IMR-90 (cell line): ENCODE data around the gene CALML3. TPM values are rescaled to one million over a fixed set of nuclear protein-coding genes. Genes with fewer than 3 reads are reported as not detected.

Experiments used
- ATAC-seq: fragments of 200-7000 bp; cut with Tn5 transposase; 2 replicates; pipeline ENCODE4 v1.9.1; 2020; ENCODE audit warnings: low read depth, mild to moderate bottlenecking, moderate library complexity
- BruUV-seq: library from RNA; stranded (reverse); fragments of 400-500 nt; replicated peaks from 2 replicates; lab custom pipeline; 2021; lab: Mats Ljungman, UMichigan
- CTCF ChIA-PET: fragments of 300-600 bp; formaldehyde crosslinking; extraction: SDS; loops from one replicate; lab custom pipeline; 2021; ENCODE audit warnings: antibody characterized with exemption; lab: Yijun Ruan, JAX
- POLR2A ChIA-PET: fragments of 300-600 bp; sonication (Branson Sonifier 250); formaldehyde crosslinking; loops from one replicate; lab custom pipeline; 2022; ENCODE audit warnings: antibody characterized with exemption; ENCODE audit not compliant: unreplicated experiment; lab: Charles Lee
- DNase-seq: peaks from one replicate; pipeline ENCODE4 v3.0.0; 2013
- H2AFZ ChIP-seq: replicated peaks from 2 replicates; pipeline ENCODE3; 2013; ENCODE audit warnings: low read length, mild to moderate bottlenecking; ENCODE audit not compliant: poor library complexity
- H2AK5ac ChIP-seq: 2 replicates; pipeline ENCODE4 v1.6.1; 2013; ENCODE audit warnings: low read depth, low read length, inconsistent platforms
- H2AK9ac ChIP-seq: replicated peaks from 2 replicates; pipeline ENCODE3; 2013; ENCODE audit warnings: mild to moderate bottlenecking, low read depth, low read length, moderate library complexity; ENCODE audit not compliant: poor library complexity
- H2BK120ac ChIP-seq: 2 replicates; pipeline ENCODE4 v1.6.1; 2013; ENCODE audit warnings: low read depth, low read length, inconsistent platforms
- H2BK15ac ChIP-seq: 3 replicates; pipeline ENCODE4 v1.6.1; 2013; ENCODE audit warnings: low read depth, low read length, inconsistent platforms
- H2BK20ac ChIP-seq: 2 replicates; pipeline ENCODE4 v1.6.1; 2013; ENCODE audit warnings: low read depth, mild to moderate bottlenecking, inconsistent platforms, low read length, moderate library complexity
- H2BK5ac ChIP-seq: 2 replicates; pipeline ENCODE4 v1.6.1; 2013; ENCODE audit warnings: mild to moderate bottlenecking, low read depth, low read length, inconsistent platforms; ENCODE audit not compliant: poor library complexity, severe bottlenecking
- H3K14ac ChIP-seq: replicated peaks from 2 replicates; pipeline ENCODE4 v1.6.1; 2013; ENCODE audit warnings: low read depth, low read length, inconsistent platforms
- H3K18ac ChIP-seq: 2 replicates; pipeline ENCODE4 v1.6.1; 2013; ENCODE audit warnings: low read depth, low read length, control low read depth
- H3K23ac ChIP-seq: 2 replicates; pipeline ENCODE4 v1.6.1; 2013; ENCODE audit warnings: low read depth, low read length, inconsistent platforms
- H3K27ac ChIP-seq: 2 replicates; pipeline ENCODE4 v1.5.1; 2013; ENCODE audit warnings: mild to moderate bottlenecking, control low read depth, low read length; ENCODE audit not compliant: insufficient read depth
- H3K27me3 ChIP-seq: 2 replicates; pipeline ENCODE4 v1.6.1; 2013; ENCODE audit warnings: low read length; ENCODE audit not compliant: control insufficient read depth, insufficient read depth
- H3K36me3 ChIP-seq: 2 replicates; pipeline ENCODE4 v1.6.1; 2013; ENCODE audit warnings: low read length, mixed read lengths; ENCODE audit not compliant: control insufficient read depth, insufficient read depth
- H3K4ac ChIP-seq: 2 replicates; pipeline ENCODE4 v1.6.1; 2013; ENCODE audit warnings: low read depth, low read length, inconsistent platforms
- H3K4me1 ChIP-seq: 2 replicates; pipeline ENCODE4 v1.6.1; 2013; ENCODE audit warnings: low read length, mixed read lengths; ENCODE audit not compliant: control insufficient read depth, insufficient read depth
- H3K4me2 ChIP-seq: 2 replicates; pipeline ENCODE4 v1.6.1; 2013; ENCODE audit warnings: low read depth, mild to moderate bottlenecking, control low read depth, low read length, moderate library complexity
- H3K4me3 ChIP-seq: 2 replicates; pipeline ENCODE4 v1.5.1; 2013; ENCODE audit warnings: low read depth, mild to moderate bottlenecking, control low read depth, low read length, moderate library complexity; ENCODE audit not compliant: insufficient read depth
- H3K56ac ChIP-seq: 2 replicates; pipeline ENCODE4 v1.6.1; 2013; ENCODE audit warnings: low read length, inconsistent platforms; ENCODE audit not compliant: insufficient read depth; ENCODE audit errors: extremely low read depth
- H3K79me1 ChIP-seq, 2 experiments: 2 replicates each; pipeline ENCODE4 v1.6.1; 2013; ENCODE audit warnings: low read length in 2 of 2, inconsistent platforms in 1 of 2, low read depth in 1 of 2
- H3K9ac ChIP-seq: 2 replicates; pipeline ENCODE4 v1.6.1; 2013; ENCODE audit warnings: low read depth, low read length, control low read depth
- H3K9me1 ChIP-seq: 2 replicates; pipeline ENCODE4 v1.6.1; 2013; ENCODE audit warnings: low read length, inconsistent platforms; ENCODE audit not compliant: insufficient read depth
- H3K9me3 ChIP-seq: 2 replicates; pipeline ENCODE4 v1.6.1; 2013; ENCODE audit warnings: low read length; ENCODE audit not compliant: control insufficient read depth, insufficient read depth
- H4K20me1 ChIP-seq: 2 replicates; pipeline ENCODE4 v1.6.1; 2013; ENCODE audit warnings: low read length, inconsistent platforms; ENCODE audit not compliant: insufficient read depth
- H4K5ac ChIP-seq: 2 replicates; pipeline ENCODE4 v1.6.1; 2013; ENCODE audit warnings: mild to moderate bottlenecking, low read depth, low read length, control low read depth
- H4K8ac ChIP-seq, 2 experiments: 2 replicates each; pipeline ENCODE4 v1.6.1; 2013; ENCODE audit warnings: low read depth in 2 of 2, low read length in 2 of 2, control low read depth in 1 of 2, inconsistent platforms in 1 of 2
- H4K91ac ChIP-seq: 2 replicates; pipeline ENCODE4 v1.6.1; 2013; ENCODE audit warnings: low read depth, low read length, inconsistent platforms; ENCODE audit not compliant: insufficient read depth
- FOS ChIP-seq: fragments of 150-350 bp; IDR thresholded peaks from 2 replicates; pipeline ENCODE4 v1.6.1; 2016; ENCODE audit warnings: low read depth, low read length
- NFE2L2 ChIP-seq: fragments of 150-350 bp; IDR thresholded peaks from 2 replicates; pipeline ENCODE4 v1.6.1; 2016; ENCODE audit warnings: low read depth, mild to moderate bottlenecking, low read length
- SMC3 ChIP-seq: fragments of 150-350 bp; IDR thresholded peaks from 2 replicates; pipeline ENCODE4 v1.6.1; 2016; ENCODE audit warnings: low read depth, mild to moderate bottlenecking, antibody characterized with exemption, low read length, moderate library complexity
- WGBS, 2 experiments: methylation state at CpG; one replicate each; pipeline versions ENCODE4 v1.1.5 to v1.1.7; 2013; ENCODE audit warnings: missing lambda C conversion rate in 2 of 2; ENCODE audit not compliant: insufficient read length in 1 of 2; ENCODE audit errors: extremely low coverage in 2 of 2; 5-methylcytosine and 5-hydroxymethylcytosine counted together
- dilution Hi-C: fragments of 300-500 bp; cut with HindIII; formaldehyde crosslinking; loops from one replicate; pipeline ENCODE4 v1.14.3; 2018; ENCODE audit warnings: low sequenced_read_pairs; ENCODE audit not compliant: unreplicated experiment
- in situ Hi-C: fragments of 300-500 bp; cut with MboI; formaldehyde crosslinking; loops from 3 replicates; pipeline ENCODE4 v1.14.3; 2019; ENCODE audit warnings: low sequenced_read_pairs, inconsistent platforms, mixed read lengths
- intact Hi-C: fragments of 100-400 bp; cut with micrococcal nuclease; formaldehyde crosslinking; loops from 2 replicates; pipeline ENCODE4 v1.10.0; 2022
- polyA plus RNA-seq, 3 experiments: library from polyadenylated mRNA; depleted of rRNA; stranded (reverse); fragments of >200 nt; gene quantifications; 2 replicates each; pipeline ENCODE4 v1.2.3, GENCODE V29; 2012; ENCODE audit warnings: low replicate concordance in 1 of 3
- total RNA-seq: library from RNA; depleted of rRNA; stranded (reverse); fragments of >200 nt; gene quantifications from 2 replicates; pipeline ENCODE4 v1.2.3, GENCODE V29; 2012

CALML3 gene
- total and polyA plus RNA-seq, 2 of the 4 experiments (the other 2 are of a cell fraction), result not detected

- peak overlapping the region; percentile 11; the same call in 1 of the 2 replicates for H2BK20ac ChIP-seq
- peak overlapping the region in 1 of 2 experiments; percentile 98; a peak in 1 of 4 replicates for H4K8ac ChIP-seq
- CTCF ChIA-PET, result no interaction called here
- H3K27me3 ChIP-seq, result no peaks in the 10 kb centered on the region
- no TSS peak for BruUV-seq
- no peak overlapping the region for H2BK5ac ChIP-seq
- peaks cover 31% of the 10 kb centered on the region for H3K9me1 ChIP-seq
- no peak overlapping the region for H3K18ac ChIP-seq
- H4K20me1 ChIP-seq, result no peaks in the 10 kb centered on the region
- peaks cover 0 to 16% of the 10 kb centered on the region in 2 experiments; a peak in 2 of 4 replicates for H3K79me1 ChIP-seq
- no peak overlapping the region for H2BK15ac ChIP-seq
- H3K9me3 ChIP-seq, result no peaks in the 10 kb centered on the region
- H3K27ac ChIP-seq, result no peak overlapping the region
- H4K91ac ChIP-seq, result no peak overlapping the region
- dilution Hi-C loops, result no loop called here
- no CpG with 5 or more reads among the region's 1 CpG for WGBS, 2 experiments
- H2BK120ac ChIP-seq, result peak overlapping the region; percentile 98
- in situ Hi-C loops, result no loop called here
- H2AK5ac ChIP-seq, result peak overlapping the region; percentile 65
- TF ChIP-seq FOS (no peak), NFE2L2 (no peak), SMC3 (no peak)
- H3K56ac ChIP-seq, result no peak overlapping the region
- no peak overlapping the region for H3K23ac ChIP-seq
- H3K4me3 ChIP-seq, result no peak overlapping the region
- H3K4me2 ChIP-seq, result no peak overlapping the region
- H3K9ac ChIP-seq, result no peak overlapping the region
- intact Hi-C loops, result no loop called here
- ATAC-seq (no peak), DNase-seq (no peak)
- peaks cover 49% of the 10 kb centered on the region for H3K4me1 ChIP-seq
- POLR2A ChIA-PET, result no interaction called here
- peak overlapping the region; percentile 39 for H3K14ac ChIP-seq
- H2AFZ ChIP-seq, result peak overlapping the region; percentile 0
- H4K5ac ChIP-seq, result no peak overlapping the region
- H3K36me3 ChIP-seq, result no peaks in the 10 kb centered on the region
- H3K4ac ChIP-seq, result peak overlapping the region; percentile 98
- H2AK9ac ChIP-seq, result no peak overlapping the region
Measured at GRCh38 chr10:5550250-5550545, 25.4 kb downstream of the CALML3 start.
